ENCODE measurements around the gene C12orf43. TPM values are rescaled to one million over a fixed set of nuclear protein-coding genes. Genes with fewer than 3 reads are reported as not detected.
A peak's percentile ranks its signal among the peaks of the same experiment; 100 is the strongest.

C12orf43 gene
- total RNA-seq, 2 donors from 2014 or later: 6.7 to 11.5 TPM

GRCh38 chr12:120999191-121000120 is 16.8 kb downstream of the C12orf43 start:
- Histone ChIP-seq H3K4me3 (no peak overlapping the region), H3K9me3 (no peaks in the 10 kb centered on the region), H3K27ac (no peak overlapping the region), H3K4me1 (peaks cover 15% of the 10 kb centered on the region), H3K36me3 (replicated peaks in 1 of 2; ENCODE audit: insufficient read depth in 1 of 2, low read depth in 2 of 2) (peaks cover 5 to 19% of the 10 kb centered on the region in 2 donors), H3K27me3 (no peaks in the 10 kb centered on the region)
- WGBS, 2 donors: 45 to 47% methylated on average over 13 to 23 of the region's 23 CpGs
- ATAC-seq (peak; percentile 52), DNase-seq (peak; percentile 31 to 73 (median 46))
- TF ChIP-seq POLR2A (IDR thresholded peaks at IDR 0.05) (no peak), CTCF (IDR thresholded peaks at IDR 0.05) (no peak)
- intact Hi-C loops (cut with DNase I): loop anchor here (5.0 kb wide), 1 partner anchor 47 kb away; no protein-coding TSS in a partner anchor

- intact Hi-C loops (cut with DNase I): no loop called here
- DNase-seq: no peak
- no peak overlapping the region for H3K4me3 ChIP-seq
- peaks cover 5 to 16% of the 10 kb centered on the region in 2 donors for H3K36me3 ChIP-seq (replicated peaks in 1 of 2; ENCODE audit: insufficient read depth in 1 of 2, low read depth in 2 of 2)
- no peak for ATAC-seq
- no peak for TF ChIP-seq POLR2A (IDR thresholded peaks at IDR 0.05)
- TF ChIP-seq CTCF (IDR thresholded peaks at IDR 0.05): no peak
- 89 to 96% methylated on average over 3 of the region's 3 CpGs for WGBS, 2 donors
- peaks cover 15% of the 10 kb centered on the region for H3K4me1 ChIP-seq
- H3K27ac ChIP-seq: no peak overlapping the region
- no peaks in the 10 kb centered on the region for H3K27me3 ChIP-seq
- H3K9me3 ChIP-seq: no peaks in the 10 kb centered on the region
Measured at GRCh38 chr12:120998435-120998834, 17.9 kb downstream of the C12orf43 start.

- H3K27ac ChIP-seq: no peak overlapping the region
- H3K9me3 ChIP-seq: no peaks in the 10 kb centered on the region
- DNase-seq (no peak), ATAC-seq (no peak)
- no peak for TF ChIP-seq CTCF (IDR thresholded peaks at IDR 0.05)
- no peak for TF ChIP-seq POLR2A (IDR thresholded peaks at IDR 0.05)
- WGBS, 2 donors: 85% methylated on average over 9 of the region's 9 CpGs; no CpG with 5 or more reads in 1 of the 2 donors
- peaks cover 5 to 16% of the 10 kb centered on the region in 2 donors for H3K36me3 ChIP-seq (replicated peaks in 1 of 2; ENCODE audit: insufficient read depth in 1 of 2, low read depth in 2 of 2)
- H3K4me3 ChIP-seq: no peak overlapping the region
- H3K27me3 ChIP-seq: no peaks in the 10 kb centered on the region
- H3K4me1 ChIP-seq: peaks cover 15% of the 10 kb centered on the region
- intact Hi-C loops (cut with DNase I): no loop called here
Measured at GRCh38 chr12:120997448-120997847, 18.8 kb downstream of the C12orf43 start.

GRCh38 chr12:120996133-120996746 is 20.0 kb downstream of the C12orf43 start:
- DNase-seq (no peak), ATAC-seq (no peak)
- no peak for TF ChIP-seq POLR2A (IDR thresholded peaks at IDR 0.05)
- TF ChIP-seq CTCF (IDR thresholded peaks at IDR 0.05): no peak
- Histone ChIP-seq H3K27ac (no peak overlapping the region), H3K36me3 (replicated peaks in 1 of 2; ENCODE audit: insufficient read depth in 1 of 2, low read depth in 2 of 2) (peaks cover 5 to 12% of the 10 kb centered on the region in 2 donors), H3K4me3 (no peak overlapping the region), H3K4me1 (peaks cover 15% of the 10 kb centered on the region), H3K9me3 (no peaks in the 10 kb centered on the region), H3K27me3 (no peaks in the 10 kb centered on the region)
- 91 to 100% methylated on average over 2 to 11 of the region's 11 CpGs for WGBS, 2 donors
- intact Hi-C loops (cut with DNase I): no loop called here
